Peyer's patch (tissue), 4 donors: ENCODE data around the gene NCCRP1. TPM values are rescaled to one million over a fixed set of nuclear protein-coding genes. Genes with fewer than 3 reads are reported as not detected.
A peak's percentile ranks its signal among the peaks of the same experiment; 100 is the strongest.

ENCODE experiments used
- DNase-seq, 3 donors: peaks; one replicate each; pipeline ENCODE4 v3.0.0-alpha.2; 2017 to 2019
- H3K27ac ChIP-seq, 4 donors: fragments of 200-600 bp; sonication (generic); one replicate each; pipeline ENCODE4 v1.5.1; 2016 to 2019
- H3K27me3 ChIP-seq, 2 donors: fragments of 200-600 bp; sonication (generic); one replicate each; pipeline ENCODE4 v1.5.1; 2019
- H3K36me3 ChIP-seq, 3 donors: fragments of 200-600 bp; sonication (generic); one replicate each; pipeline ENCODE4 v1.5.1; 2016 to 2019
- H3K4me1 ChIP-seq, 4 donors: fragments of 200-600 bp; sonication (generic); one replicate each; pipeline ENCODE4 v1.5.1; 2016 to 2019
- H3K4me3 ChIP-seq, 4 donors: fragments of 200-600 bp; sonication (generic); 1 replicate in 3 of 4; 2 replicates in 1 of 4; pipeline ENCODE4 v1.5.1; 2016 to 2019; ENCODE audit warnings: mild to moderate bottlenecking in 1 of 4
- H3K9me3 ChIP-seq, 4 donors: fragments of 200-600 bp; sonication (generic); one replicate each; pipeline ENCODE4 v1.5.1; 2016 to 2019; ENCODE audit warnings: mild to moderate bottlenecking in 1 of 4
- POLR2A ChIP-seq, 2 donors: fragments of 450-650 bp; IDR thresholded peaks; one replicate each; pipeline ENCODE4 v1.5.1; 2017; ENCODE audit warnings: antibody characterized with exemption in 2 of 2, mild to moderate bottlenecking in 2 of 2, moderate library complexity in 2 of 2
- total RNA-seq, 4 donors: library from RNA; depleted of rRNA; stranded (reverse); fragments of >200 nt; gene quantifications; one replicate each; pipeline ENCODE4 v1.1.0, GENCODE V29; 2016
- TF ChIP-seq, protein P1 (sequence below), 6 experiments: fragments of 450-650 bp in 4 of 6; fragments of 200-600 bp in 2 of 6; sonication (generic) in 1 of 6; IDR thresholded peaks; one replicate each; pipeline ENCODE4 v1.5.1; 2017 to 2019; ENCODE audit warnings: antibody characterized with exemption in 6 of 6, mild to moderate bottlenecking in 3 of 6, moderate library complexity in 1 of 6

Gene NCCRP1
- total RNA-seq, 4 donors from 2014 or later: 1.1 TPM; not detected in 3

- H3K4me3 ChIP-seq: peak overlapping the region in 2 of 4 donors; percentile 12 to 24
- no peak overlapping the region for H3K27ac ChIP-seq
- peaks cover 0 to 16% of the 10 kb centered on the region in 2 donors for H3K27me3 ChIP-seq
- no peak for DNase-seq
- peaks cover 0 to 14% (median 0%) of the 10 kb centered on the region in 4 donors for H3K4me1 ChIP-seq
- H3K9me3 ChIP-seq: no peaks in the 10 kb centered on the region
- H3K36me3 ChIP-seq: no peaks in the 10 kb centered on the region
- TF ChIP-seq POLR2A (IDR thresholded peaks at IDR 0.05): no peak
- TF ChIP-seq, protein P1, sequence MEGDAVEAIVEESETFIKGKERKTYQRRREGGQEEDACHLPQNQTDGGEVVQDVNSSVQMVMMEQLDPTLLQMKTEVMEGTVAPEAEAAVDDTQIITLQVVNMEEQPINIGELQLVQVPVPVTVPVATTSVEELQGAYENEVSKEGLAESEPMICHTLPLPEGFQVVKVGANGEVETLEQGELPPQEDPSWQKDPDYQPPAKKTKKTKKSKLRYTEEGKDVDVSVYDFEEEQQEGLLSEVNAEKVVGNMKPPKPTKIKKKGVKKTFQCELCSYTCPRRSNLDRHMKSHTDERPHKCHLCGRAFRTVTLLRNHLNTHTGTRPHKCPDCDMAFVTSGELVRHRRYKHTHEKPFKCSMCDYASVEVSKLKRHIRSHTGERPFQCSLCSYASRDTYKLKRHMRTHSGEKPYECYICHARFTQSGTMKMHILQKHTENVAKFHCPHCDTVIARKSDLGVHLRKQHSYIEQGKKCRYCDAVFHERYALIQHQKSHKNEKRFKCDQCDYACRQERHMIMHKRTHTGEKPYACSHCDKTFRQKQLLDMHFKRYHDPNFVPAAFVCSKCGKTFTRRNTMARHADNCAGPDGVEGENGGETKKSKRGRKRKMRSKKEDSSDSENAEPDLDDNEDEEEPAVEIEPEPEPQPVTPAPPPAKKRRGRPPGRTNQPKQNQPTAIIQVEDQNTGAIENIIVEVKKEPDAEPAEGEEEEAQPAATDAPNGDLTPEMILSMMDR (IDR thresholded peaks at IDR 0.05): no peak
Measured at GRCh38 chr19:39247701-39248664, 51.2 kb downstream of the NCCRP1 start.

- TF ChIP-seq, protein P1 (IDR thresholded peaks at IDR 0.05): no peak
- no peak for TF ChIP-seq POLR2A (IDR thresholded peaks at IDR 0.05)
- H3K4me3 ChIP-seq: peak within 1 kb of the TSS in 2 of 4 donors; percentile 12 to 24
- peaks cover 0 to 16% of the 10 kb centered on the region in 2 donors for H3K27me3 ChIP-seq
Measured at GRCh38 chr19:39248806-39249205, 52.0 kb downstream of the NCCRP1 start, which contains the start of gene IFNL4. IFNL4 (minus strand) TSS chr19:39248856.

GRCh38 chr19:39251081-39251480 is 54.3 kb downstream of the NCCRP1 start:
- Histone ChIP-seq H3K9me3 (no peaks in the 10 kb centered on the region), H3K27ac (no peak overlapping the region), H3K36me3 (no peaks in the 10 kb centered on the region), H3K4me3 (no peak overlapping the region), H3K4me1 (peaks cover 0 to 21% (median 0%) of the 10 kb centered on the region in 4 donors), H3K27me3 (peaks cover 0 to 16% of the 10 kb centered on the region in 2 donors)
- TF ChIP-seq, protein P1 (IDR thresholded peaks at IDR 0.05): no peak
- TF ChIP-seq POLR2A (IDR thresholded peaks at IDR 0.05): no peak
- DNase-seq: no peak

More at GRCh38 chr19:39248806-39249205, 52.0 kb downstream of the NCCRP1 start, which contains the start of gene IFNL4:
- Histone ChIP-seq H3K9me3 (no peaks in the 10 kb centered on the region), H3K4me1 (peaks cover 0 to 14% (median 0%) of the 10 kb centered on the region in 4 donors), H3K27ac (no peak within 1 kb of the TSS), H3K36me3 (no peaks in the 10 kb centered on the region)
- no peak for DNase-seq

Other genes starting within 250 kb of the NCCRP1 start
- gene FBXO17, start 221.2 kb upstream of the NCCRP1 start, total RNA-seq: 1 to 10 TPM; 1.4 to 5.4 (median 3.9) TPM
- 10 to 100 TPM in 1 of 4 donors, 1 to 10 TPM in 3; 1.2 to 12.4 (median 3.6) TPM for gene FBXO27, start 164.4 kb upstream of the NCCRP1 start, total RNA-seq
- not detected for gene ACP7, start 112.6 kb upstream of the NCCRP1 start, total RNA-seq
- gene PAK4, start 71.2 kb upstream of the NCCRP1 start, total RNA-seq: 10 to 100 TPM; 24.8 to 73.0 (median 45.7) TPM
- gene SYCN, start 7.3 kb downstream of the NCCRP1 start, total RNA-seq: not detected
- not detected for gene IFNL3, start 48.0 kb downstream of the NCCRP1 start, total RNA-seq
- not detected for gene IFNL4, start 51.9 kb downstream of the NCCRP1 start, total RNA-seq
- gene IFNL2, start 71.4 kb downstream of the NCCRP1 start, total RNA-seq: not detected
- not detected for gene IFNL1, start 99.4 kb downstream of the NCCRP1 start, total RNA-seq
- under 1 TPM in 3 of 4 donors, not detected in 1; 0.18 to 0.95 (median 0.80) TPM for gene LRFN1, start 123.9 kb downstream of the NCCRP1 start, total RNA-seq
- gene GMFG, start 139.1 kb downstream of the NCCRP1 start, total RNA-seq: 100 to 1,000 TPM in 1 of 4 donors, 1 to 10 TPM in 2, not detected in 1; 3.2 to 131 (median 8.6) TPM
- 100 to 1,000 TPM in 2 of 4 donors, 10 to 100 TPM in 2; 69.0 to 126 (median 91.8) TPM for gene SAMD4B, start 145.5 kb downstream of the NCCRP1 start, total RNA-seq
- gene PAF1, start 194.1 kb downstream of the NCCRP1 start, total RNA-seq: 10 to 100 TPM; 22.2 to 47.3 (median 37.7) TPM
- gene MED29, start 194.4 kb downstream of the NCCRP1 start, total RNA-seq: 10 to 100 TPM; 25.4 to 52.8 (median 41.0) TPM
- gene ZFP36, start 209.9 kb downstream of the NCCRP1 start, total RNA-seq: 100 to 1,000 TPM; 183 to 682 (median 309) TPM
- gene PLEKHG2, start 215.7 kb downstream of the NCCRP1 start, total RNA-seq: 10 to 100 TPM in 3 of 4 donors, 1 to 10 TPM in 1; 7.7 to 42.1 (median 16.1) TPM
- gene RPS16, start 239.0 kb downstream of the NCCRP1 start, total RNA-seq: 1,000 to 10,000 TPM in 1 of 4 donors, 100 to 1,000 TPM in 3; 443 to 1,406 (median 686) TPM
- 100 to 1,000 TPM in 3 of 4 donors, 10 to 100 TPM in 1; 98.4 to 173 (median 160) TPM for gene SUPT5H, start 248.6 kb downstream of the NCCRP1 start, total RNA-seq